GM18907 (cell line): ENCODE data around the gene PRR18.
A peak's percentile ranks its signal among the peaks of the same experiment; 100 is the strongest.

ENCODE experiments used
- ATAC-seq: cut with Tn5 transposase; IDR thresholded peaks from one replicate; pipeline ENCODE4 v1.9.1; 2021; ENCODE audit warnings: mild to moderate bottlenecking, moderate library complexity; ENCODE audit not compliant: unreplicated experiment

Gene PRR18

DNA sequence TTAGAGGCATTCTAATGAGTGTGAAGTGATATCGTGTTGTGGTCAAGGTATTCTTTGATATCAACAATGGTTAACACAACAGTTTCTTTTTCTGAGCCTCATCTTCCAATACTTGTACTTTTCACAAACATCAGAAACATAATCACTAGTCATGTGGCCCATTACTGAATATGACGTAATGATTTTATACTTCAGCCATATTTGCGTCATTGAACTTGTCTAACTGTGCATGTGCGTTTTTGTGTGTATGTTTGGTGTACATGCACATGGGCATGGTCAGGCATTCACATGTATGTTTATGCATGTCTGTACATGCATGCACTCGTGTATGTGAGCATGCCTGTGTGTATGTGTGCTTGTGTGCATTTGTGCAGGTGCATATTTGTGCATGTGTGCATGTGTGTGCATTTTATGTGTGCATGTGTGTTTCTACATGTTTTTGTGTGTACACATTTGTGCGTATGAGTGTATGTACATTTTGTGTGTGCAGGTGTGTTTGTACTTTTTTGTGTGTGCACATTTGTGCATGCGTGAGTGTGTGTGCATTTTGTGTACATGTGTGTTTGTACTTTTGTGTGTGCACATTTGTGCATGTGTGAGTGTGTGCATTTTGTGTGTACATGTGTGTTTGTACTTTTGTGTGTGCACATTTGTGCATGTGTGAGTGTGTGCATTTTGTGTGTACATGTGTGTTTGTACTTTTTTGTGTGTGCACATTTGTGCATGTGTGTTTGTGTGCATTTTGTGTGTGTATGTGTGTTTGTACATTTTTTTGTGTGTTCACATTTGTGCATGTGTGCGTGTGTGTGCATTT, 29.4 kb downstream of the PRR18 start:
- no peak for ATAC-seq

- no peak for ATAC-seq
These were observed 30.2 kb downstream of the PRR18 start for GRCh38 chr6:166277892-166278578.

GRCh38 chr6:166277018-166277417, 31.2 kb downstream of the PRR18 start:
- ATAC-seq = no peak

- peak; percentile 89 for ATAC-seq
These were observed 32.5 kb downstream of the PRR18 start for GRCh38 chr6:166275714-166276166.

- no peak for ATAC-seq
These were observed 33.3 kb downstream of the PRR18 start for GRCh38 chr6:166274739-166275370.

GRCh38 chr6:166274163-166274562, 34.0 kb downstream of the PRR18 start:
- no peak for ATAC-seq

- ATAC-seq = no peak
These were observed 36.8 kb downstream of the PRR18 start for GRCh38 chr6:166271376-166271765.

GRCh38 chr6:166270706-166271375, 37.4 kb downstream of the PRR18 start:
- ATAC-seq = no peak

DNA sequence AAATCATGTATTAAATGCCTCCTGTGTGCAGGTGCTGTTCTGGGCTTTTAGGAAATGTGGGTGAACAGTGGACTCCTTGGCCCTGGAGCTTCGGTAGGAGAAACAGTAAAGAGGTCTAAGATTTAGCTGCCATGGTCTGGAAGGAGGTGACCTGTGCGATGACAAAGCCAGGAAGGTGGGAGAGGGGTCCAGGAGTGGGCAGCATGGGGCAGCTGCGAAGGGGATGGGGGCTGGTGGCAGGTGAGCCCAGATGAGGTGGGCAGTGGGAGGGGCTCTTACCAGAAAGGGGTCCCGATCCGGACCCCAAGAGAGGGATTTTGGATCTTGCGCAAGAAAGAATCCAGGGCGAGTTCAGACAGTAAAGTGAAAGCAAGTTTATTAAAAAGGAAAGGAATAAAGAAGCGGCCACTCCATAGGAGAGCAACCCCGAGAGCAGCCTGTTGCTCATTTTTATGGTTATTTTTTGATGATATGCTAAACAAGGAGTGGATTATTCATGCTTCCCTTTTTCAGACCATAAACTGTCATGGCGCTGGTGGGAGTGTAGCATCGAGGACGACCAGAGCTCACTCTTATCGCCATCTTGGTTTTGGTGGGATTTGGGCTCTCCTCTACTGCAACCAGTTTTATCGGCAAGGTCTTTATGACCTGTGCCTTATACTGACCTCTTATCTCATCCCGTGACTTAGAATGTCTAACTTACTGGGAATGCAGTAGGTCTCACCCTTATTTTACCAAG, 38.7 kb downstream of the PRR18 start:
- no peak for ATAC-seq

DNA sequence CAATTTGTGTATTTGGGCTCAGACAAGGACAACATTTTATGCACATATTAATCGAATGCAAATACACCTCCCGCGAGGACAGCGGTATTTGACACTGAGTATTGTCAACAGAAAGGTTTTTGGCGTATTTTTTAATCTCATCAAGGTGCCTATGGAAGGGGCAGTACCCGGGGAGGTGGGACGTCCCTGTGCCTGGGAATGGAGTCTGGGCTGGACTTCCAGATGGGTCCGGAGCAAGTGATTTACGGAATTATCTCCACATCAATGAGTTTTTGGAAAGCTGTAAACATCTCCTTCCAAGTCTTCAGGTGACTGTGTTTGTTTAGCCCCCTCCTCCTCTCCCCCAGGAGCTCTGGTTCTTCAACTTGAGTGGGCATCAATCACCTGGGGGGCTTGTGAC, 39.8 kb downstream of the PRR18 start:
- ATAC-seq = no peak

DNA sequence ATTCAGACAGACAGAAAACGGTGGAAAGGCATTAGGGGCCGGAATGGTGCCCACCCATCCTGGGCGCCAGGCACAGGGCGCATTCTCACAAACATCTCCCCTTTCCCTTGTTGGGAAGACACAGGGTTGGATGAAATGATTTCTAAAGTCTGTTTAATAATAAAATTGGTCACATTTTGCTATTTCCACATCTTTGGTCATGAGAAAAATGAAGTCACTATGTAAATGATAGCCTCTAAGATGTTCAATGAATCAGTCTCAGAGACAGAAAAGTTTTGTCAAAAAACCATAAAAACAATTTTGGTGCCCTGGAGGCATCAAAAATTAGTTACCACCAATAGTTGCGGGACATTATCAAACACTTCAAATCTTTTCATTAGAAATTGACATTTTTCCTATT, 40.7 kb downstream of the PRR18 start:
- ATAC-seq = no peak

GRCh38 chr6:166266336-166266735, 41.9 kb downstream of the PRR18 start:
- ATAC-seq = no peak

- no peak for ATAC-seq
These were observed 45.3 kb downstream of the PRR18 start for GRCh38 chr6:166262743-166263515.

GRCh38 chr6:166259296-166259977, 48.8 kb downstream of the PRR18 start:
- ATAC-seq = peak; percentile 41

DNA sequence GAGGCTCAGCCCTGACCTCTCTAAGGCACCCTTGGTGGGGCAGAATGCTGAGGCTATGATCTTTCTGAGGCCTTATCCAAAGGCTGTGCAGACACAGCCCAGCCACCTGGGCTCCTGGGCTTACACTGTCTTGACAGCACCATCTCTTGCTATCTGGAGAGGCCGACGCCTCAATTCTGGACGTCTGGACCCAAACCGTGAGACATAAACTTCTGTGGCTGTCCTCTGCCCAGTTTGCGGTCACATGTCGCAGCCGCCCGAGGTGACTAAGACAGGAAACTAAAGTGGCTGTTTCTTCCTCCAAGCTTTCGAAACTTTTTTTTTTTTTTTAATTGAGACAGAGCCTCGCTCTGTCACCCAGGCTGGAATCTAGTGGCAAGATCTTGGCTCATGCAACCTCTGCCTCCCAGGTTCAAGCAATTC, 49.3 kb downstream of the PRR18 start:
- ATAC-seq = peak; percentile 80

DNA sequence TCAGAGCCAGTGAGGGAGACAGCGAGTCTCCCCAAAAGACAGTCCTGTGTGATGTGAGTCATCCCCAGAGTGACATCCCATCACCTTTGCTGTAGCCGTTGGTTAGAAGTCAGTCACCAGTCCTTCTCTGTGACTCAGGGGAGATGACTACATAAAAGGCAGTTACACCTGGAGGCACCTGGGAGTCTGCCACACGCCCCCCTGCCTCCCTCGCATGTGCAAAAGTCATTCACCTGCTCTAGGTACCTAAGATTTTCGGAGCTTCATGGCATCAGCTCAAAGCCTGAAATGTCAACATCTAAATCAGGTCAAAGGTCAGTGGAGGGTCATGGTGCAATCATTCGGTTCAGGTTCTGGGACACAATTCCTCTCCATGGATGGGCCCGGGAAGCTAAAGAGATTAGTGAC, 50.3 kb downstream of the PRR18 start:
- no peak for ATAC-seq
